Liver (tissue), 9 donors: Measurements from ENCODE around the gene NEAT1. TPM values are rescaled to one million over a fixed set of nuclear protein-coding genes. Genes with fewer than 3 reads are reported as not detected.

Experiments used
- DNase-seq: peaks from one replicate; pipeline ENCODE4 v3.0.0-alpha.2; 2017; ENCODE audit warnings: low spot score
- H3K27ac ChIP-seq, 2 donors: one replicate each; pipeline ENCODE4 v1.7.0; 2013; ENCODE audit warnings: inconsistent platforms in 2 of 2, low read length in 2 of 2, control low read depth in 1 of 2, low read depth in 1 of 2, mild to moderate bottlenecking in 1 of 2
- H3K27me3 ChIP-seq, 4 donors: one replicate each; pipeline versions ENCODE4 v1.6.1 to v1.7.0; 2013; ENCODE audit warnings: low read length in 3 of 4, inconsistent platforms in 1 of 4, mild to moderate bottlenecking in 1 of 4, moderate library complexity in 1 of 4; ENCODE audit not compliant: control insufficient read depth in 4 of 4, insufficient read depth in 4 of 4
- H3K36me3 ChIP-seq, 4 donors: one replicate each; pipeline versions ENCODE4 v1.6.1 to v1.7.0; 2013; ENCODE audit warnings: low read length in 3 of 4, mild to moderate bottlenecking in 3 of 4, low read depth in 1 of 4, moderate library complexity in 1 of 4; ENCODE audit not compliant: control insufficient read depth in 4 of 4, insufficient read depth in 3 of 4
- H3K4me1 ChIP-seq, 4 donors: one replicate each; pipeline versions ENCODE4 v1.6.1 to v1.7.0; 2013; ENCODE audit warnings: low read length in 3 of 4, mild to moderate bottlenecking in 3 of 4, moderate library complexity in 1 of 4; ENCODE audit not compliant: control insufficient read depth in 4 of 4, insufficient read depth in 4 of 4
- H3K4me3 ChIP-seq, 3 donors: one replicate each; pipeline versions ENCODE4 v1.6.1 to v1.7.0; 2013; ENCODE audit warnings: low read length in 3 of 3, control low read depth in 1 of 3, low read depth in 1 of 3, mild to moderate bottlenecking in 1 of 3
- H3K9ac ChIP-seq, 2 donors: one replicate each; pipeline ENCODE4 v1.7.0; 2013; ENCODE audit warnings: low read length in 2 of 2, mild to moderate bottlenecking in 2 of 2, moderate library complexity in 2 of 2, control low read depth in 1 of 2, low read depth in 1 of 2
- H3K9me3 ChIP-seq, 4 donors: one replicate each; pipeline versions ENCODE4 v1.6.1 to v1.7.0; 2013; ENCODE audit warnings: low read length in 3 of 4; ENCODE audit not compliant: control insufficient read depth in 4 of 4
- EGR1 ChIP-seq, 2 donors: IDR thresholded peaks; 2 replicates each; pipeline ENCODE4 v1.6.1; 2016 to 2018; ENCODE audit warnings: antibody characterized with exemption in 2 of 2, low read depth in 2 of 2
- FOXA1 ChIP-seq: IDR thresholded peaks from 2 replicates; pipeline ENCODE4 v1.6.1; 2016; ENCODE audit warnings: antibody characterized with exemption
- FOXA2 ChIP-seq: IDR thresholded peaks from 2 replicates; pipeline ENCODE4 v1.6.1; 2016; ENCODE audit warnings: antibody characterized with exemption
- GABPA ChIP-seq, 2 donors: IDR thresholded peaks in 1 of 2; conservative IDR thresholded peaks in 1 of 2; 2 replicates each; pipeline ENCODE4 v1.6.1; 2016; ENCODE audit warnings: antibody characterized with exemption in 2 of 2, mild to moderate bottlenecking in 1 of 2, moderate library complexity in 1 of 2
- HNF4A ChIP-seq, 2 donors: conservative IDR thresholded peaks; 2 replicates each; pipeline ENCODE4 v1.6.1; 2016; ENCODE audit warnings: antibody characterized with exemption in 2 of 2, mild to moderate bottlenecking in 2 of 2
- HNF4G ChIP-seq: IDR thresholded peaks from 2 replicates; pipeline ENCODE4 v1.6.1; 2016; ENCODE audit warnings: antibody characterized with exemption
- JUND ChIP-seq, 2 donors: IDR thresholded peaks; 2 replicates each; pipeline ENCODE4 v1.6.1; 2016; ENCODE audit warnings: antibody characterized with exemption in 2 of 2
- NR2F2 ChIP-seq: IDR thresholded peaks from 2 replicates; pipeline ENCODE4 v1.6.1; 2016; ENCODE audit warnings: antibody characterized with exemption
- RAD21 ChIP-seq, 2 donors: IDR thresholded peaks; 2 replicates each; pipeline ENCODE4 v1.6.1; 2016; ENCODE audit warnings: antibody characterized with exemption in 2 of 2, mild to moderate bottlenecking in 2 of 2
- RXRA ChIP-seq, 2 donors: IDR thresholded peaks; 2 replicates each; pipeline ENCODE4 v1.6.1; 2017 to 2018; ENCODE audit warnings: antibody characterized with exemption in 2 of 2, mild to moderate bottlenecking in 1 of 2
- SP1 ChIP-seq: IDR thresholded peaks from 2 replicates; pipeline ENCODE4 v1.6.1; 2018; ENCODE audit warnings: antibody characterized with exemption, mild to moderate bottlenecking
- TAF1 ChIP-seq: conservative IDR thresholded peaks from 2 replicates; pipeline ENCODE4 v1.6.1; 2016; ENCODE audit warnings: antibody characterized with exemption, mild to moderate bottlenecking
- YY1 ChIP-seq: IDR thresholded peaks from 2 replicates; pipeline ENCODE4 v1.6.1; 2016; ENCODE audit warnings: antibody characterized with exemption, mild to moderate bottlenecking
- WGBS: extraction: QIAGEN DNeasy Blood & Tissue Kit; methylation state at CpG from one replicate; pipeline ENCODE4 v1.1.7; 2013; 5-methylcytosine and 5-hydroxymethylcytosine counted together
- polyA plus RNA-seq, 2 donors: library from polyadenylated mRNA; stranded (reverse) in 1 of 2; unstranded in 1 of 2; fragments of 200-250 nt in 1 of 2; fragments of >200 nt in 1 of 2; fragmentation: Nextera tagmentation in 1 of 2; extraction: Ambion mirVana in 1 of 2; gene quantifications; one replicate each; pipeline versions ENCODE4 v1.2.1 to v1.2.3, GENCODE V29; 2013 to 2015
- total RNA-seq, 2 donors: library from RNA; depleted of rRNA; stranded (reverse); fragments of >200 nt; gene quantifications; one replicate each; pipeline ENCODE4 v1.2.3, GENCODE V29; 2014
- TF ChIP-seq, protein P1 (sequence below): IDR thresholded peaks from 2 replicates; pipeline ENCODE4 v1.6.1; 2016; ENCODE audit warnings: antibody characterized with exemption
- TF ChIP-seq, protein P2 (sequence below): fragments of 150-350 bp; IDR thresholded peaks from 2 replicates; pipeline ENCODE4 v1.5.1; 2017; ENCODE audit warnings: improper control_type of control experiment, low read depth, low read length; ENCODE audit not compliant: missing input control
- TF ChIP-seq, protein P3 (sequence below): IDR thresholded peaks from 2 replicates; pipeline ENCODE4 v1.6.1; 2016; ENCODE audit warnings: antibody characterized with exemption
- TF ChIP-seq, protein P4 (sequence below): IDR thresholded peaks from 2 replicates; pipeline ENCODE4 v1.6.1; 2016; ENCODE audit warnings: antibody characterized with exemption, mild to moderate bottlenecking
- donor health status: healthy.
- donor health status: healthy.
- donor health status: healthy.
- donor health status: healthy.
- donor health status: healthy.

The NEAT1 gene
- total and polyA plus RNA-seq, 4 donors, result 29.6 to 1,968 (median 80.8) TPM

DNA sequence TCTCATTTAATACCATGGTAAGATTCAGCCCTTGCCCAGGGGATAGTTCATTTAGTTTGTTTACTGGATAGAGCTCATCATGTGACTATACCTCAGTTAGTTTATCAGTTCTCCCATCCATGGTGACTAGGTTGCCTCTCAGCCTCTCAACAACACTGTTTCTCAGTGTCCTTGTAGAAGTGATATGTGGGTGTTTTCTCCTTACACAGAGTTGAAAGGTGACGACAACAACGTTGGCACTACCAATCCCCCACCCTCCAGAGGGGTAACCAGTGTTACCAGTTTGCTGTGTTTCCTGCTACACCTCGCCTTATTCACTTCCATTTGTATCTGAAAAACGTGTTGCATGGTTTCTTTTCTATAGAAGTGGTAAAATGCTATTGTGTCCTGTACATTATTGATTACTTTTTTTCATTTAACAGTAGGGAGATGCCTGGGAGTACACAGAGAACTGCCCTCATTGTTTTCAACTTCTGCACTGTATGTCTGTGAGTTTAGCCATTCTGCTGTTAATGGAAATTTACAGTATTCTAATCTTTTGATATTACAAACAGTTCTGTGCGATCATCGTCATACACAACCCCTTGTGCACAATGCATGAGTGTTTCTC lies 11.6 kb downstream of the NEAT1 start (continued):
- TF ChIP-seq, protein P1, sequence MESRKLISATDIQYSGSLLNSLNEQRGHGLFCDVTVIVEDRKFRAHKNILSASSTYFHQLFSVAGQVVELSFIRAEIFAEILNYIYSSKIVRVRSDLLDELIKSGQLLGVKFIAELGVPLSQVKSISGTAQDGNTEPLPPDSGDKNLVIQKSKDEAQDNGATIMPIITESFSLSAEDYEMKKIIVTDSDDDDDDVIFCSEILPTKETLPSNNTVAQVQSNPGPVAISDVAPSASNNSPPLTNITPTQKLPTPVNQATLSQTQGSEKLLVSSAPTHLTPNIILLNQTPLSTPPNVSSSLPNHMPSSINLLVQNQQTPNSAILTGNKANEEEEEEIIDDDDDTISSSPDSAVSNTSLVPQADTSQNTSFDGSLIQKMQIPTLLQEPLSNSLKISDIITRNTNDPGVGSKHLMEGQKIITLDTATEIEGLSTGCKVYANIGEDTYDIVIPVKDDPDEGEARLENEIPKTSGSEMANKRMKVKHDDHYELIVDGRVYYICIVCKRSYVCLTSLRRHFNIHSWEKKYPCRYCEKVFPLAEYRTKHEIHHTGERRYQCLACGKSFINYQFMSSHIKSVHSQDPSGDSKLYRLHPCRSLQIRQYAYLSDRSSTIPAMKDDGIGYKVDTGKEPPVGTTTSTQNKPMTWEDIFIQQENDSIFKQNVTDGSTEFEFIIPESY, result no peak

DNA sequence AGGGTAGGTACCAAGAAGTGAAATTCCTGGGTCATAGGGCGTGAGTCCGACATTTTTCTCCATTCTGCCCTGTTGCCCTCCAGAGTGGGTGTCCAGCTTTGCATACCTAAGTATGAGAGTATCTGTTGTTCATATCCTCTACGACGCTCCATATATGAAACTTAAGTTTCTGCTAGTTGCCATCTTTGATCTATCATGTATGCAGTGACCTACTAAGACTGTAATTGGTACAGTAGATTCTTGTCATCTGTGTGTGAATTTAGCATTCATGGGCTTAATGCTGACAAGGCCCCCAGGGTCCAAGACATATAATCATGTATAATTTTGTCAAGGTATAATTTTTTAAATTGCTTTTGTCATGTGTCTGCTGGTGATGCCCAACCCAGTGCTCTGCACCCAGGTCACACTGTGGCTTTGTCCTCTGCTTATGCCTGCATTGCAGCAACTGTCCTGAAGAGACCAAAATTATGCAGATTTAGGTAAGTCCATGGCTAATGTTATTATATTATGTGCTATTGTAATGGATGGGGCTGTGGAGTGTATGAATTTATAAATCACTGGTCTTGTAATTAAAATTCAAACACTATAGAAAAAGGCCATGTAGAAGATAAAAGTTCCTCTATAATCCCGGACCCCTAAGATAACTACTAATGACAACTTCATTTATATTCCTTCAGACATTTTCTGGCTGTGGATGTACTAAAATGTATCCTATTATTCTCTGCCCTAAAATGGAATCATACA lies 12.2 kb downstream of the NEAT1 start:
- Histone ChIP-seq H3K36me3 (peaks cover 2 to 30% (median 12%) of the 10 kb centered on the region in 4 donors), H3K4me3 (no peak overlapping the region), H3K27me3 (no peaks in the 10 kb centered on the region), H3K4me1 (peaks cover 0 to 59% (median 19%) of the 10 kb centered on the region in 4 donors), H3K27ac (peak overlapping the region; percentile 52 to 72), H3K9ac (no peak overlapping the region), H3K9me3 (no peaks in the 10 kb centered on the region)
- TF ChIP-seq JUND (IDR thresholded peaks at IDR 0.05) (peak in 1 of 2 donors; percentile 26), NR2F2 (no peak), YY1 (peak; percentile 10), FOXA1 (no peak), SP1 (no peak), TAF1 (no peak), RAD21 (IDR thresholded peaks at IDR 0.05) (no peak), EGR1 (IDR thresholded peaks at IDR 0.05; ENCODE audit: low read depth in 2 of 2) (no peak), HNF4A (conservative IDR thresholded peaks at IDR 0.05) (no peak), RXRA (IDR thresholded peaks at IDR 0.05) (no peak), GABPA (IDR thresholded peaks at IDR 0.05 in 1 of 2, conservative IDR thresholded peaks at IDR 0.05 in 1 of 2) (no peak), HNF4G (no peak), FOXA2 (no peak)
- TF ChIP-seq, protein P2, sequence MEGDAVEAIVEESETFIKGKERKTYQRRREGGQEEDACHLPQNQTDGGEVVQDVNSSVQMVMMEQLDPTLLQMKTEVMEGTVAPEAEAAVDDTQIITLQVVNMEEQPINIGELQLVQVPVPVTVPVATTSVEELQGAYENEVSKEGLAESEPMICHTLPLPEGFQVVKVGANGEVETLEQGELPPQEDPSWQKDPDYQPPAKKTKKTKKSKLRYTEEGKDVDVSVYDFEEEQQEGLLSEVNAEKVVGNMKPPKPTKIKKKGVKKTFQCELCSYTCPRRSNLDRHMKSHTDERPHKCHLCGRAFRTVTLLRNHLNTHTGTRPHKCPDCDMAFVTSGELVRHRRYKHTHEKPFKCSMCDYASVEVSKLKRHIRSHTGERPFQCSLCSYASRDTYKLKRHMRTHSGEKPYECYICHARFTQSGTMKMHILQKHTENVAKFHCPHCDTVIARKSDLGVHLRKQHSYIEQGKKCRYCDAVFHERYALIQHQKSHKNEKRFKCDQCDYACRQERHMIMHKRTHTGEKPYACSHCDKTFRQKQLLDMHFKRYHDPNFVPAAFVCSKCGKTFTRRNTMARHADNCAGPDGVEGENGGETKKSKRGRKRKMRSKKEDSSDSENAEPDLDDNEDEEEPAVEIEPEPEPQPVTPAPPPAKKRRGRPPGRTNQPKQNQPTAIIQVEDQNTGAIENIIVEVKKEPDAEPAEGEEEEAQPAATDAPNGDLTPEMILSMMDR, result peak; percentile 4
- TF ChIP-seq, protein P3, sequence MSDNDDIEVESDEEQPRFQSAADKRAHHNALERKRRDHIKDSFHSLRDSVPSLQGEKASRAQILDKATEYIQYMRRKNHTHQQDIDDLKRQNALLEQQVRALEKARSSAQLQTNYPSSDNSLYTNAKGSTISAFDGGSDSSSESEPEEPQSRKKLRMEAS, result no peak
- TF ChIP-seq, protein P4, sequence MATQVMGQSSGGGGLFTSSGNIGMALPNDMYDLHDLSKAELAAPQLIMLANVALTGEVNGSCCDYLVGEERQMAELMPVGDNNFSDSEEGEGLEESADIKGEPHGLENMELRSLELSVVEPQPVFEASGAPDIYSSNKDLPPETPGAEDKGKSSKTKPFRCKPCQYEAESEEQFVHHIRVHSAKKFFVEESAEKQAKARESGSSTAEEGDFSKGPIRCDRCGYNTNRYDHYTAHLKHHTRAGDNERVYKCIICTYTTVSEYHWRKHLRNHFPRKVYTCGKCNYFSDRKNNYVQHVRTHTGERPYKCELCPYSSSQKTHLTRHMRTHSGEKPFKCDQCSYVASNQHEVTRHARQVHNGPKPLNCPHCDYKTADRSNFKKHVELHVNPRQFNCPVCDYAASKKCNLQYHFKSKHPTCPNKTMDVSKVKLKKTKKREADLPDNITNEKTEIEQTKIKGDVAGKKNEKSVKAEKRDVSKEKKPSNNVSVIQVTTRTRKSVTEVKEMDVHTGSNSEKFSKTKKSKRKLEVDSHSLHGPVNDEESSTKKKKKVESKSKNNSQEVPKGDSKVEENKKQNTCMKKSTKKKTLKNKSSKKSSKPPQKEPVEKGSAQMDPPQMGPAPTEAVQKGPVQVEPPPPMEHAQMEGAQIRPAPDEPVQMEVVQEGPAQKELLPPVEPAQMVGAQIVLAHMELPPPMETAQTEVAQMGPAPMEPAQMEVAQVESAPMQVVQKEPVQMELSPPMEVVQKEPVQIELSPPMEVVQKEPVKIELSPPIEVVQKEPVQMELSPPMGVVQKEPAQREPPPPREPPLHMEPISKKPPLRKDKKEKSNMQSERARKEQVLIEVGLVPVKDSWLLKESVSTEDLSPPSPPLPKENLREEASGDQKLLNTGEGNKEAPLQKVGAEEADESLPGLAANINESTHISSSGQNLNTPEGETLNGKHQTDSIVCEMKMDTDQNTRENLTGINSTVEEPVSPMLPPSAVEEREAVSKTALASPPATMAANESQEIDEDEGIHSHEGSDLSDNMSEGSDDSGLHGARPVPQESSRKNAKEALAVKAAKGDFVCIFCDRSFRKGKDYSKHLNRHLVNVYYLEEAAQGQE, result no peak
- 63% methylated on average over 5 of the region's 5 CpGs for WGBS
- DNase-seq, result peak; percentile 13
